ACHN (cell line): ENCODE results near the gene GNA14.
"Not testable (repeated sequence)": the region's sequence is repeated elsewhere in the genome, so short reads cannot be mapped to it uniquely, and the experiment has no call there.

ENCODE experiments used
- DNase-seq: peaks from one replicate; pipeline ENCODE4 v3.0.0-alpha.2; 2015
- in situ Hi-C: cut with HindIII; loops from 2 replicates; pipeline ENCODE4 v1.10.0; 2017; ENCODE audit warnings: low sequenced_read_pairs, low pct_ligation_motif_present, low pct_unique_long_range_greater_than_20kb

Gene GNA14

GRCh38 chr9:77648234-77649108 lies at the start of gene GNA14:
Gene GNA14, minus strand, starts transcription at chr9:77648322. Its CDS starts 529 bp downstream, at chr9:77647793.
- in situ Hi-C loops, result no loop called here
- DNase-seq, result peak; percentile 25

DNA sequence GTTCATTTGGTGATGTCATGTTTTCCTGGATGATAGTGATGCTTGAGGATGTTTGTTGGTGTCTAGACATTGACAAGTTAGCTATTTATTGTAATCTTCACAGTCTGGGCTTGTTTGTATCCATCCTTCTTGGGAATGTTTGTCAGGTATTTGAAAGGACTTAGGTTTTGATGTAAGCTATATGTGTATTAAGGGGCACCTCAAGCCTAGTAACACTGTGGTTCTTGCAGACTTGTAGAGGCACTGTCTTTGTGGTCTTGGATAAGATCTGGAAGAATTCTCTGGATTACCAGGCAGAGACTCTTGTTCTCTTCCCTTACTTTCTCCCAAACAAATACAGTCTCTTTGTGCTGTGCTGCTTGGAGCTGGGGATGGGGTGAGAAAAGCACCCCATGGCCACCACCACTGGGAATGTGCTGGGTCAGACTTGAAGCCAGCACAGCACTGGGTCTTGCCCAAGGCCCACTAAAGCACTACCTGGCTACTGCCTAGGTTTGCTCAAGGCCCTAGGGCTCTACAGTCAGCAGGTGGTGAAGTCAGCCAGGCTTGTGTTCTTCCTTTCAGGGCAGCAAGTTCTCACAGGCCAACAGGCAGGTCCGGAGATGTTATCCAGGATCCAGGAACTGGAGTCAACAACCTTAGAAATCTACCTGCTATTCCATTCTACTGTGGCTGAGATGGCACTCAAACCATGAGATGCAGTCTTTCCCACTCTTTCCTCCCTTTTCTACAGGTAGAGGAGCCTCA lies 49.3 kb upstream of the GNA14 start:
- no peak for DNase-seq
- in situ Hi-C loops, result no loop called here

DNA sequence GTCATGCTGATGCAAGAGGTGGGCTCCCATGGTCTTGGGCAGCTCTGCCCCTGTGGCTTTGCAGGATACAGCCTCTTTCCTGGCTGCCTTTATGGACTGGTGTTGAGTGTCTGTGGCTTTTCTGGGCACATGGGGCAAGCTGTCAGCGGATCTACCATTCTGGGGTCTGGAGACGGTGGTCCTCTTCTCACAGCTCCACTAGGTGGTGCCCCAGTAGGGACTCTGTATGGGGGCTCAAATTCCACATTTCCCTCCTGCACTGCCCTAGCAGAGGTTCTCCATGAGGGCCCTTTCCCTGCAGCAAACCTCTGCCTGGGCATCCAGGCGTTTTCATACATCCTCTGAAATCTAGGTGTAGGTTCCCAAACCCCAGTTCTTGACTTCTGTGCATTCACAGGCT lies 42.6 kb upstream of the GNA14 start:
- in situ Hi-C loops, result not testable (repeated sequence)

DNA sequence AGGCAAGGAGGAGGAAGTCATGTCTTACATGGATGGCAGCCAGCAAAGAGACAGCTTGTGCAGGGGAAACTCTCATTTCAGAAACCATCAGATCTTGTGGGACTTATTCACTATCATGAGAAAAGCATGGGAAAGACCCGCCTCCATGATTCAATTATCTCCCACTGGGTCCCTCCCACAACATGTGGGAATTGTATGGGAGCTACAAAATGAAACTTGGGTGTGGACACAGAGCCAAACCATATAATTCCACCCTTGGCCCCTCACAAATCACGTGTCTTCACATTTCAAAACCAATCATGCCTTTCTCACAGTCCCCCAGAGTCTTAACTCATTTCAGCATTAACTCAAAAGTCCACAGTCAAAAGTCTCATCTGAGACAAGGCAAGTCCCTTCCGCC lies 42.0 kb upstream of the GNA14 start:
- in situ Hi-C loops, DNase-seq: not testable (repeated sequence)

More for the DNA sequence above, 42.6 kb upstream of the GNA14 start:
- not testable (repeated sequence) for DNase-seq

DNA sequence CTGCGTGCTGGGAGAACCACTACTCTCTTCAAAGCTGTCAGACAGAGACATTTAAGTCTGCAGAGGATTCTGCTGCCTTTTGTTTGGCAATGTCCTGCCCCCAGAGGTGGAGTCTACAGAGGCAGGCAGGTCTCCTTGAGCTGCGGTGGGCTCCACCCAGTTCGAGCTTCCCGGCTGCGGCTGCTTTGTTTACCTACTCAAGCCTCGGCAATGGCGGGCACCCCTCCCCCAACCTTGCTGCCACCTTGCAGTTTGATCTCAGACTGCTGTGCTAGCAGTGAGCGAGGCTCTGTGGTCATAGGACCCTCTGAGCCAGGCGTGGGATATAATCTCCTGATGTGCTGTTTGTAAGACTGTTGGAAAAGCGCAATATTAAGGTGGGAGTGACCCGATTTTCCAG lies 39.6 kb upstream of the GNA14 start:
- in situ Hi-C loops, DNase-seq: not testable (repeated sequence)

- no peak for DNase-seq
- in situ Hi-C loops, result no loop called here
Observed at GRCh38 chr9:77680581-77680980, 32.5 kb upstream of the GNA14 start.

DNA sequence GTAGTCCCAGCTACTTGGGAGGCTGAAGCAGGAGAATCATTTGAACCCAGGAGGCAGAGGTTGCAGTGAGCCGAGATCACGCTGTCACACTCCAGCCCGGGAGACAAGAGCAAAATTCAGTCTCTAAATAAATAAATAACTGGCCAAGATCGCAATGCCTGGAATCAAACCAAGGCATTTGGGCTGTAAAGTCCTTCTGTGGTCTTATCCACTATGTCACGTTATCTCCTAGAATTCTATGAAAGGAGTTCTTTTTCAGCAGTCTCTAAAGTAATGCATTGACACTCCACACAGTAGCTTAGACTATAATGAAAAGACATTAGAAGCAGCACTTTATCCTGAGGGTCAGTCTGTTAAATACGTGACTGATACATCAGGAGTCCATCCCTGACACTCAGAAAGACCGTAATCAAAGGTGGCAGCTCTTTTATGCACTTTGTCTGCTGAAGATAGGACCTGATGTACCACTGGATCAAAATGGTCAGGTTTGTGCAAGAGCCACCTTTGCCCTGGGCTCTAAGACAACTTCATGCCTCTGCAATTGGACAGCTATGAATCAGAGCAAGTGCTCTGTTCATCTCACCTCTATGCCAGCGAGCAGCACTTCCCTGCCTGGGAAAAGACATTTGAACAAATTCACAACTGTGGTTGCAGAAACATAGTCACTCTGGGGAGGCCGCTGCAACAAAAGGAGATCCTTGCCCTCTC lies 31.7 kb upstream of the GNA14 start:
- in situ Hi-C loops, result no loop called here
- no peak for DNase-seq

- in situ Hi-C loops, result no loop called here
- no peak for DNase-seq
Observed at GRCh38 chr9:77679088-77679487, 31.0 kb upstream of the GNA14 start.

GRCh38 chr9:77677957-77678535 lies 29.9 kb upstream of the GNA14 start:
- DNase-seq, result no peak
- in situ Hi-C loops, result no loop called here

DNA sequence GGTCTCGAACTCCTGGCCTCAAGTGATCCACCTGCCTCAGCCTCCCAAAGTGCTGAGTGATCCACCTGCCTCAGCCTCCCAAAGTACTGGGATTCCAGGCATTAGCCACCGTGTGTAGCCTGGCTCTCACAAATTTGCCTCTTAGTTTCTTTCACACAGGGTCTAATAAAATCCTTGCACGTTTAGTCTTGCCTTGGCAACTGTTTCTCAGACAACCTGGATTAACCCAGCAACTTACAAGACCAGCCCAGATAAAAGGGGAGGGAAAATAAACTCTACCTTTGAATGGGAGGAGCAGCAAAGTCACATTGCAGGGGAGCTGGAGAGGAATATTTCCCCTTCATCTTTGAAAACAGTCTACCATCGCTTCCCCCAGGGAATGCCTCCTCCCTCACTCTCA lies 29.3 kb upstream of the GNA14 start:
- DNase-seq, result no peak
- in situ Hi-C loops, result no loop called here

GRCh38 chr9:77673941-77674791 lies 26.0 kb upstream of the GNA14 start:
- no peak for DNase-seq
- in situ Hi-C loops, result no loop called here

DNA sequence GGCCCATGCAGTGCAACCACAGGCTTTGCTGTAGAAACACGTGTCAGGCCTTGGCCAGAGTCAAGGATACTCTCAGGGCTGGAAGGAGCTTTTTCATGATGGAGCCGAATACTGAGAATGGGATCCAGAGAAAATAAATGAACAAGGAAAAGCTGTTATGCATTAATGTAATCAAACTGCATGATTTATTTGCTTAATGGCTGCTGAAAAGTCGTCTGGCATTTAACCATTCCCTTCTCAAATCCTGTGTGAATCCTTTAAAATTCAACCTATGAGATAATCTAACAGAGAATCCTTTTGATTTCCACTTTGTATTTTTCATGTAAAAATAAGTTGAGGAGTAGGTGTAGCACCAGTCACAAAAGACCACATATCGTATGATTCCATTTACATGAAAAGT lies 24.1 kb upstream of the GNA14 start:
- DNase-seq, result no peak
- in situ Hi-C loops, result no loop called here

- in situ Hi-C loops, result no loop called here
- DNase-seq, result peak; percentile 39
Observed at GRCh38 chr9:77667151-77667550, 19.0 kb upstream of the GNA14 start.

DNA sequence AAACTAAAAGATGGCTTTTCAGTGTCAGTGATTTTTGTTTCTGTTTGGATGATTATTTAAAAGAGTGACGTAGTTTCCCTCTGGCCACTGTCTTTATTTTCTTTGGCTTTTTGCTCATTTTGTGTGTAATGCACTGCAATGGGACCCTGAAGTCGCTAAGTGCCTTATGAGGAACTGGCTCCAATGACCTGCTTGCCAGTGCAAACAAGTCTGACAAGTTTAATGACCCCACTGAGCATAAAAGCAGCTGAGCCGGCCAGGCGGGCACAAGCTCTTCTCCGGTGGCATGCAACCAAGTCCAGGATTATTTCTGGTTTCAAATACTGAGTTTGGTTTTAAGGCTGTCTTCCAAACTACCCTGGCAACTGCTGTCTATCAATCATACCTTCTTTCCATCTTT lies 15.6 kb upstream of the GNA14 start:
- no peak for DNase-seq
- in situ Hi-C loops, result no loop called here

GRCh38 chr9:77661566-77662085 lies 13.5 kb upstream of the GNA14 start:
- no peak for DNase-seq
- in situ Hi-C loops, result no loop called here

DNA sequence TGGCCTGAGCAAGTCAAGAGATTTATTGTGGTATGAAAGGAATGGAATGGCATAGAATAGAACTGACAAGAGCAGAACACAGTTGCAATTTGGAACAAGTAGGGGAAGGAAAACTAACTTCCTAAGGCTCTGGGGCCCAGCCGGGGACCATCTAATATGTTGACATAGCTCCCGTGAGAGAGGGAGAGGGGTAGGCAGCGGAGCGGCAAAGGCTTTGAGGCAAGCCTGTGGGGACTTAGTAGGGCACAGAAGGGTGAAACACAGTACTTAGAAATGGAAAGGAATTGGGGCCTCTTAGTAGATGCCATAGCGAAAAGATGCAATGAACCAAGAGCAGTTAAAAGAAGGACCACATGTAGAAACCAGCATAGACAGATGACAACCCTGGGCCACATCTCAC lies 11.8 kb upstream of the GNA14 start:
- no peak for DNase-seq
- in situ Hi-C loops, result no loop called here

DNA sequence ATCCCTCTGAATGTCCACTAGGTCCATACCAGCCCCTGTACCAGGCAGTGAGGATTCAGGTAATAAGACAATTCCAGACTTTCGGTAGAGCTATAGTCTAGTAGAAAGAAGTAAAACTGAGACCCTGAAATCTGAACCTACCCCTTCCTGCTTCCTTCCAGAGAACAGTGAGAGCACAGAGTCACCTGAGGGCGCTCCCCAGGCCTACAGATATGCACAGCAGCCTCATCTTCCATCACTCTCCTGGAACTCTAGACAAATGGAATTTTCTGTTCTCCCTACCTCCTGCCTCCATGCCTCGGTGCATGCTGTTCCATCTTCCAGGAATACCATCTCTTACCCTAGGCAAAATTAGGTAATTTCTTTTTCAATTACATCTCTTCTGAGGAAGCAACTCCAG lies 3.1 kb upstream of the GNA14 start:
- DNase-seq, result no peak
- in situ Hi-C loops, result no loop called here
